GM21825 (cell line): Measurements from ENCODE around the gene MEST.
"Not testable (repeated sequence)": the region's sequence is repeated elsewhere in the genome, so short reads cannot be mapped to it uniquely, and the experiment has no call there.

ENCODE experiments used
- ATAC-seq: cut with Tn5 transposase; IDR thresholded peaks from one replicate; pipeline ENCODE4 v1.9.1; 2021; ENCODE audit warnings: mild to moderate bottlenecking, moderate library complexity; ENCODE audit not compliant: unreplicated experiment

Gene MEST, protein sequence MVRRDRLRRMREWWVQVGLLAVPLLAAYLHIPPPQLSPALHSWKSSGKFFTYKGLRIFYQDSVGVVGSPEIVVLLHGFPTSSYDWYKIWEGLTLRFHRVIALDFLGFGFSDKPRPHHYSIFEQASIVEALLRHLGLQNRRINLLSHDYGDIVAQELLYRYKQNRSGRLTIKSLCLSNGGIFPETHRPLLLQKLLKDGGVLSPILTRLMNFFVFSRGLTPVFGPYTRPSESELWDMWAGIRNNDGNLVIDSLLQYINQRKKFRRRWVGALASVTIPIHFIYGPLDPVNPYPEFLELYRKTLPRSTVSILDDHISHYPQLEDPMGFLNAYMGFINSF

DNA sequence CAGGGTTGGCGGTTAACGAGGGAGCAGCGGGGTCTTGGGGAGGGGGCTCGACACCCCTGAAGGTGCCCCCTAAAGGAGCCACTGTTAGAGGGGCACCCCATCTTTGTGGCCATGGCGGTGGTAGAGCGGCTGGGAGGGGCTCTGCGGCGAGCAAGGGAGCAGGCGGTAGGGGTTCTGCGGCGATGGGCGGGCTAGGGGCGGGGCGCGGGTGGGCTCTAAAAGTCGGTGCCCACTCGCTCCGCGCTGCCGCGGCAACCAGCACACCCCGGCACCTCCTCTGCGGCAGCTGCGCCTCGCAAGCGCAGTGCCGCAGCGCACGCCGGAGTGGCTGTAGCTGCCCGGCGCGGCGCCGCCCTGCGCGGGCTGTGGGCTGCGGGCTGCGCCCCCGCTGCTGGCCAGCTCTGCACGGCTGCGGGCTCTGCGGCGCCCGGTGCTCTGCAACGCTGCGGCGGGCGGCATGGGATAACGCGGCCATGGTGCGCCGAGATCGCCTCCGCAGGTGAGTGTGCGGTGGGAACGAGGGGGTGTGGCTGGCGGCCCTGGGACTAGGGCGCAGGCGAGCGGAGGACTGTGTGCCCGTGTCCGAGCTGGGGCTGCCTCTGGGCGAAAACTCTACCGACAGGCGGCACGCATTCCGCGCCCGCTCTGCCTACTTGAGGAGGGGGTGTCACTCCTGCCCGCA, at the start of gene MEST:
Gene MEST (plus strand): TSS at position 245 of the 682 bp plus-strand sequence. CDS start 229 bp downstream, at position 474.
- ATAC-seq = no peak

DNA sequence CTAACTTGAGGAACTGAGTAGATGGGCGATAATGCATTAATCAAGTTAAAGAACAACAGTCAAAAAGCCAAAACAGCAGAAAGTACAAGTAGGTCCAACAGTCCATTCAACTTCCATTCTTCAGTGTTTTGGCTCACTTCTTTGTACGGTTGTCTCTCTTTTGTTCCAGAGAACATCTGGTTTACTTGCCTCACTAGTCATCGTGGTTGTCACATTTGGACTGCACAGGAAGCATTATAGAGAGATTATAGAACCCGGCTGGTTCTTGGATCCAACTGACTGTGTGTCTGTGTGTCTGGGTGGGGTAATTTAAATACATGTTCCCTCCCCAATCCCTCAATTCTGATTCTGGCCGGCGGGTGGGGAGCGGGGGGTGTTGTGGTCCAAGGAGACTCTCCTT, 49.3 kb upstream of the MEST start:
- ATAC-seq = no peak

DNA sequence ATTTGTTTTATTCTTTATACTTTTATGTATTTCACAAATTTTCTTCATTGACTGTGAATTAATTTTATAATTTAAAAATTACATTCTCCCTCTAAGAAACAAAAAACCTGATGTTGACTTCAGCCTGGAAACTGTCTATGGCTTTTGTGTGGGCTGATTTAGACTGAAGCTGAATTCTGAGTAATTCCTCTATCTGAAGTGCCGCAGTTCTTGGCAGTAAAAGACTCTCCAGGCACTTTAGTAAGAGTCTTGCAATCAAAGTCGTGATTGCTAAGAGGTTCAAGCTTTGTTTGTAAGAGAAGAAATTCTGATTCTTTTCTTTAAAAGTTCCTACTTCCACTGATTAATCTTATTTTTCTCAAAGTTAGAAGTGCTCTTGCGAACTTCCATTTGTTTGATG, 47.7 kb upstream of the MEST start:
- ATAC-seq = no peak

DNA sequence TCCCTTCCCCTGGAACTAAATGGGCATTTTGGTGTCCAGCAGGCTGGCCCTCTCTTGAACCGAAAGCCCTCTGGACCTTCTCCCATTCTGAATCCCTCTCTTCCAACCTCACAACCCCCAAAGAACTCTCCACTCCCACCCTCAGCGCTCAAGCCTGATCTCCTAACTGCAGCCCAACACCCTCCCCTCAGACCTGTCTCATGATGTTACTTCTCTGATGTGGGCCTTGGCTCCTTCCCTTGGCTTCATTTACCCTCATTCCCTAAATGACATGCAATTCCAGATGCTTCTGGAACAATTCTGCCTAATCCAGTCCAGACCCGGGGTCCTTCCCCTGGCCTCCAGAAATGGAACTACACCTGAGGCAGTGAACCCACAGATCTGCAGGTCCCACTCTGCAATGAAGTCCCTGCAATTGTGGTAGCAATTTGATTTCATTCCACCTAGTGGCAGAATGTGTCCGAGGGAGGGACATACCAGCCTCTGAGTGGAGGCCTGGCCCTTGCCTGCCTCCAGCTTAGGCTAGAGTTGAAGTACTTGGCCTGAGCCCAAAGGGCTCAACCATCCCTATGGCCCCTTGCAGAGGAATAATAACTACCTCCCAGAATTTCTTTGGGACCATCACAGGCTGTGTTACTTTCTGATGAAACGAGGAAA, 47.0 kb upstream of the MEST start:
- ATAC-seq = no peak

DNA sequence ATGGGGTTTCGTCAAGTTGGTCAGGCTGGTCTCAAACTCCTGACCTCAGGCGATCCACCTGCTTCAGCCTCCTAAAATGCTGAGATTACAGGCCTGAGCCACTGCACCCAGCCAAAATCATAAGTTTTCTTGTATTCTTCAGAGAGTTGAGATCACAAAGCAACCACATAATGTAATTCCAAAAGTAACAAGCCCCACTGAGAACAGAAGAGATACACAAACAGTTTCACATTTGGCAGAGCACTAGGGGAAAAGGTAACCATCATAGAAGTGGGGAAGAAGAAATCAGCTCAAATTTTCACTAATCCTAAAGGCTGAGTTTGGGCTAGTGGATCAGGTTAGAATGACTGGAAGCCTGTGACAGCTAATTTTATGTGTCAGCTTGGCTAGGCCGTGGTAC, 45.6 kb upstream of the MEST start:
- ATAC-seq = no peak

DNA sequence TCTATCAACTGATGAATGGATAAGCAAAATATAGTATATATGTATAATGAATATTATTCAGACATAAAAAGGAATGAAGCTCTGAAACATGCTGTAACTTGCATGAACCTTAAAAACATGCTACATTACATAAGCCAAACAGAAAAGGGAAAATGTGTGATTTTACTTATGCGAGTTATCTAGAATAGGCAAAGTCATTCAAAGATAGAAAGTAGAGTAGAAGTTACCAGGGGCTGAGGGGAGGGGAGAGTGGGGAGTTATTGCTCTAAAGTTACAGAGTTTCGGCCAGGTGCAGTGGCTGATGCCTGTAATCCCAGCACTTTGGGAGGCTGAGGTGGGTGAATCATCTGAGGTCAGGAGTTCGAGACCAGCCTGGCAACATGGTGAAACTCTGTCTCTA, 40.5 kb upstream of the MEST start:
- not testable (repeated sequence) for ATAC-seq

DNA sequence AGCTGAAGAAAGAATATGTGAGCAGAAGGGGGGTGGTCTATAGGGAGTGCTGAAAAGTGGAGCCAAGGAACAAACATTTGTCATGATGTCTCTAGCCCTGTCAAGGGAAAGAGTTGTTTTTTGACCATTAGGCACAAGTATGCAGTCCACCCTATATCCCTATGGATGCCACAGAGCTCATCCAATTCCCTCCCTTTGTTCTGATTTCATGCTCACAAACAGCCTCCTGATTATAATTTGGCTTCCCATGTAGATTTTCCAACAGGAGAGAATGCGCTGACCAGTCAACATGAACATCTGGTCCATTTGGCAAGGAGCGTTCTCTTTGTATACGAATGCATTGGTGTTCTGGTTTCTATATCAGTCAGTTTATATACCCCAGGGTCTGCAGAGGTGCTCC, 38.9 kb upstream of the MEST start:
- no peak for ATAC-seq

DNA sequence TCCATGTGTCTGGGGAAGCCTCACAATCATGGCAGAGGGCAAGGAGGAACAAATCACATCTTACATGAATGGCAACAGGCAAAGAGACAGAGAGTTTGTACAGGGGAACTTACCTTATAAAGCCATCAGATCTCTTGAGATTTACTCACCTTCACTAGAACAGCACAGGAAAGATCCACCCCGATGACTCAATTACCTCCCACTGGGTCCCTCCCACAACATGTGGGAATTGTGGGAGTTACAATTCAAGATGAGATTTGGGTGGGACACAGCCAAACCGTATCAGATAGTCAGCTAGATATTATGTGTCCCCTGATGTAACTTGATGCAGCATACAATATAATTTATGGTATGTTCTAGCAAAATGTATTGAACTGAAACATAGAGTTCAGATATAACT, 36.9 kb upstream of the MEST start:
- ATAC-seq = no peak

DNA sequence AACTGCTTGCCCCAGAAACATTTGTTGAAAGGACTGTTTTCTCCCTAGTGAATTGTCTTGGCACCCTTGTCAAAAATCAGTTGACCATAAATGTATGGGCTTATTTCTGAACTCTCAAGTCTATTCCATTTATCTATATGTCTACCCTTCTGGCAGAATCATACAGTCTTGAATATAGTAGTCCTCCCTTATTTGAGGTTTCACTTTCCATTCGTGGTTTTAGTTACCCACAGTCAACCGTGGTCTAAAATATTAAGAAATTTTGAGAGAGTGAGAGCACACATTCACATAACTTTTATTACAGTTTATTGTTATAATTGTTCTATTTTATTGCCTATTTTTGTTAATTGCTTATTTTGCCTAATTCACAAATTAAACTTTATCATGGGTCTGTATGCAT, 33.6 kb upstream of the MEST start:
- no peak for ATAC-seq

DNA sequence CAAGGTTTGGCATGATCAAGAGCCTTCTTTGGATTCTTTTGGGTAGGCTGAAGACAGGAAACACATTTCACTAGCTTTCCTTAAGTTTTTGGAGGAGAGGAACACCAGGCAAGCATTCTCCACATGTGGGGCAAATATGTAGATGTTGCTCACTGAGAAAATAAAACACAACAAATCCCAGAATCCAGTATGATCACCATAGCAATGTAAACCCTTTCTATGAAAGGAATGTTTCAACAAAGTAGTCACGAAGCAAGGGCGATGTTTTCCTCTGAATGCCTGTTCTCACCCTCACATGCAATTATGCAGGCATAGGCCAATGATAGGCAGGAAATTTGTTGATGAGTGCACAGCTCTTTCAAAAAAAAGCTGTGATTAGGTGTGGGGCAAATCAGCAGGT, 30.6 kb upstream of the MEST start:
- no peak for ATAC-seq

DNA sequence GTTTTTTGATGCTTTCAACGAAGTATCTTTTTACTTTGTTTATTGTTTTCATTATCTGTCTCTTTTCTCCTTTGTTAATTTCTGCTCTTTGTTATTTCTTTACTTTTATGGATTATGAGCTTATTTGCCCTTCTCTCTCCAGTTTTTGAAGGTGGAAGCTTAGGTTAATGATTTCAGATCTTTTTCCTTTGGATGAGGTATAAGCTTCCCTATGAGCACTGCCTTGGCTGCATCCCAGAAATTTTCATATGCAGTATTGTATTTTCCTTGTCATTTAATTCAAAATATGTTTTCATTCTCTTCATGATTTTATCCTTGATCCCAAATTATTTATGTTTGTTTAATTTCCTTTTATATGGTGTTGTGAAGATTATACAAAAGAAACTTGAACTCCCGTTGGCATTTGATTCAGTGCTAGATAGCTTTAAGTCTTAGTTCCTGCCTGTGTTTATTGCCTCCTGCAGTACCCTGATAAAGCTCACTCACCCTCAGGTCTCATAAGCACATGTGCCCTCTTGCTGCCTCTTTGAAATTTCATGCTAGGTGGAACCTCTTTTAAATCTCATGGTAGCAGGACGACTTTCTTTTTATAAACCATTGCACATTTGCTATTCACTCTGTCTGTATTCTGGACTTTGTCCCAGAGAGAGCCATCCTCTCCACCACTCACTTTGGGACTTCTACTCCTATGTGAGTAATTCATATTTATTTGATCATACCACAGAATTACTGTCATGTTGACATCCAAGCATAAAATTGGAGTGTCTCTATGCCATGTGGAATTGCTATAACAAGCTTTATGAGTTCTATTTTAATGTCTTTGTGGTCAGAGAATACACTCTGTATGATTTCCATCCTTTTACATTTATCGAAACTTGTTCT, 28.1 kb upstream of the MEST start:
- no peak for ATAC-seq

DNA sequence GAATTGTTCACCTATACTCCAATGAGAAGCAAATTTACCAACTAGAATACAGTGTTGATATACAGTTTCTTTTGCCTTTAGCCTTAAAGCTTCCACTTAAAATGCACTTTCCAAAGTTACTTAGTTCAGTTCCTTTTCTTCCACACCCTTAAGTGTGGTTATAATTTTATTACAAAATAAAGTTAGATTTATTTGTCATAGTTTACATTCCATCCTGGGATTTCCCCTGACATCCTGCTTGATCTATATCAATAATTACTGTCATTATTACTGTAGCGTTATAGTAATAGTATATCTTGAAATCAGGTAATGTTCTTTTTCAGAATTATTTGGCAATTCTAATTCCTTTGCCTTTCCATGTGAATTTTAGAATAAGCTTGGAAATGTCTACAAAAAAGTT, 23.3 kb upstream of the MEST start:
- no peak for ATAC-seq

DNA sequence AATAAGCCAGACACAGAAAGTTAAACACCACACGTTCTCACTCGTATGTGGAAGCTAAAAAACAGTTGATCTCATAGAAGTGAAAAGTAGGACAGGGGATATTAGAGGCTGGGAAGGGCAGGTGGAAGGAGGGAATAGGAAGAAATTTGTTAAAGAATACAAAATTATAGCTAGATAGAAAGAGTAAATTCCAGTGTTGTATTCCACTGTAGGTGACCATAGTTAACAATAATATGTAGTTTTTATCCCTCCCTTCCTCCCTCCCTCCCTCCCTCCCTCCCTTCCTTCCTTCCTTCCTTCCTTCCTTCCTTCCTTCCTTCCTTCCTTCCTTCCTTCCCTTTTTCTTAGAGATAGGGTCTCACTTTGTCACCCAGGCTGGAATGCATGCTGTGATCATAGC, 19.9 kb upstream of the MEST start:
- no peak for ATAC-seq

DNA sequence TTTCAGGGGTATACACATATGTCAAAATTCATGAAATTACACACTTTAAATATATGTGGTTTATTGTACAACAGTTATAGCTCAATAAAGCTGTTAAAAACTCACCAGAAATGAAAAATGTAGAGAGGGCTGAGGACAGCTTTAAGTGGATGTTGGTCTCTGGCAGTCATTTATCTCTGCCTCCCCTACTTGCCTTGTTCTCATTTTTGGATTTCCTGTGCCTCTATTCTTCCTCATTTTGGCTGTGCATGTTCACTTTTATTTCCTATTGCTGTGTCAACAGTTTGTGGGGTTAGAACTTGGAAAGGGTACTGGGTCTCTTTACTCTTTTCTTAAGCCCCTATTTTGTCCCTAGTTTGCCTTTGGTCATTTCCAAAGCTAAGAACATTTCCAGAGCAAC, 18.6 kb upstream of the MEST start:
- no peak for ATAC-seq

DNA sequence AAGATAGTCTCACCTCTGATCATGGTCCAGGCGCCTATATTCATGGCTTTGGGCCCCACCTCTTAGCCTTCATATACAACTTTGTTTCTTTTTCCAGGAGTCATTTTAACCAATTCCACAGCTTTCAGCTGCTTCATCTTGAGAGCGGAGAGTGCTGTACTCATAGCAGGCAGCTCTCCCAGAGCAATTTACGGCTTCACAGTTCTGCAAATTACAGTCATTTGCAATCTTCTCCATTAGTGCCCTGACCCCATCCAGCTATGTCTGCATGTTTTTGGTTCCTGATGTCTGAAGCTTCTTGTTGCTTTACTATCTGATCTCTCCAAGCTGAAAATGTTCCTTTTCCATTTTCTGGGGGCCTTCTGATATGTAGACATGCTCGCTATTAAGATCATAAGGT, 18.0 kb upstream of the MEST start:
- ATAC-seq = no peak

DNA sequence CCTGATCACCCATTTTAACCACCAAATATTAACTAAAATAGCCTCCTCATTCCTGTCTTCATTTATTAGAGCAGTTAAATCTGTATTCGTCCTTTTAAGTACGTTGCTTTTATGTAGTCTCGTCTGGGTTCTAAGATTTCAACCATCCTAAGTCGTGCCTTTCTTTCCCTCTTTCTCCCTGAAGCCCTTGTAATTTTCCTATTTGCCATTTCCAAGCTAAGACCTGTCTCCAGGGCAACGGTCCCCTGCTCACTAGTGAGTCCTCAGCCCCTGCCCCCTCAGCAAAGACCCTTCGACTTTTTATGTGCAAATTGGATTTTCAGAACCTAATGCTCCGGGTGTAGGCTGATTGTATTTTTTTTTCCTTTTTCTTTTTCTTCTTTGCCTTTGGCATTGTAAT, 16.1 kb upstream of the MEST start:
- ATAC-seq = no peak

DNA sequence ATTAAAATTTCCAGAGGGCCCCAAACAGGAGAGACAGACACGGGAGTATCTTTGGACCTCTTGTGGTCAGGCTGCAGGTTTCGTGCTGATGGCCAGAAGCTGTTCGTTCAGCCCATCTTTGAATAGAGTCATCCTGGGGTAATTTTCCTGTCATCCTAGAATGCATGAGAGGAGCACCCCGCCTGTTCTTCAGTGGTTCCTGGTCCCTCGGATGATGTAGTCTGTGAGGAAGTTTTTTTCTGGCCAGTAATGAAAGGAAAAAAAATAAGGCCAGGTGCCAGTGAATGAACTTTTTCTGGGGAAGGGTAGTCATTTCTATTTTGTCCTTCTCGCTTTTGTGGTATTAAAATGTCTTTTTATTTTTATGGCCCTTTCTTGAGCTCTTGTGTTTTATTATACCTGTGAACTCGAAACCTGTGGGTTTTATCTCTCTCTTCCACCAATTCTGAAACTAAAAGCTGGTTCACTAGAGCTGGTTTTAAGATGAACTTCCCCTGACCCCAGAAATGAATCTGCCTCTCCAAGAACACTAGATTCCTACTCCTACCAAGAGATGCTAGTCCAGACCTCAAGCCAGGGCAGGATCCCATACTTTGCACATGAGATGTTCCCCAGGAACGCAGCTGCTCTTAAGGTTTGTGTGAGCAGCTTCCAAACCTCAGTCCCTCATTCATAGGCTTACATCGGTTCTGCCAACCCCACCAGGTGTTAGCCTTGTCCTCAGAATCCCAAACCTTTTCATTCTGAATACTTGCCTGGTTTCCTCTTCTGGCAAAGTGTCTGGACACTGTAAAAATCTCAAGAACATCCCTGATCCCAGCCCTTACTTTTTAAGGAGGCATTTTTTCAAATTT, 15.4 kb upstream of the MEST start:
- peak; percentile 92 for ATAC-seq

DNA sequence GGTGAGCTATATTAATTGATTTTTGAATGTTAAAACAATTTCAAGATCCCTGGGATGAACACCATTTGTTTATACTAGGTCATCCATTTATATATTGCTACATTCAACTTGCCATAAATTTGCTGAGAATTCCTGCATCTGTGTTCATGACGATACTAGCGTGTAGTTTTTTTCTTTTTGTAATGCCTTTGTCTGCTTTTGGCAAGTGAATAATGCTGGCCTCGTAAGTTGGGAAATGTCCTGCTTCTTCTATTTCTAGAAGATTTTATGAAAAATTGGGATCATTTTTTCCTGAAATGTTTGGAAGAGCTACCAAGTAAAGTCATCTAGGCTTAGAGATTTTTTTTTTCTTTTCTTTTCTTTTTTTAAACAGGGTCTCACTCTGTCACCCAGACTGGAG, 12.9 kb upstream of the MEST start:
- no peak for ATAC-seq

DNA sequence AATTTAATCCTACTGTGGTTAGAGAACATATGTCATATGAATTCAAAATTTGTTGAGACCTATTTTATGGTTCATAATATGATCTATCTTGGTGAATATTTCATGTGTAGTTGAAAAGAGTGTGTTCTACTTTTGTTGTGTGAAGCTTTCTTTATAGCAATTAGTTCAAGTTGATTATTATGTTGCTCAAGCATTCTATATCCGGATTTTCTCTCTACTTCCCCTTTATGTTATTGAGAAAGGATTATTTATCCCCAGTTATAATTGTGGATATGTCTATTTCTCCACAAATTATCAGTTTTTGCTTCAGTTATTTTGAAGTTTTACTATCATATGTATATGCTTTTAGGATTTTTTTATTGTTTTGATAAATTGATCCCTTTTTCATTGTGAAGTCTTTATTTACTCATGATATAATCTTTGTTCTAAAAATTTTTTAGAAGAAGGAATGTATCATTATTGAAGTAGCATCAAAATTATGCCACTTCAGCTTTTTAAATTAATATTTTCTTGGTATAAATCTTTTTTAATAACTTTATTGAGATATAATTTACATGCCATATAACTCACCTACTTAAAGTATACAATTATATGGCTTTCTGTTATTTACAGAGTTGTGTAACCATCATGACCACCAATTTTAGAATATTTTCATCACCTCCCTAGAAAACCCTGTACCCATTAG, 12.0 kb upstream of the MEST start:
- ATAC-seq = no peak

DNA sequence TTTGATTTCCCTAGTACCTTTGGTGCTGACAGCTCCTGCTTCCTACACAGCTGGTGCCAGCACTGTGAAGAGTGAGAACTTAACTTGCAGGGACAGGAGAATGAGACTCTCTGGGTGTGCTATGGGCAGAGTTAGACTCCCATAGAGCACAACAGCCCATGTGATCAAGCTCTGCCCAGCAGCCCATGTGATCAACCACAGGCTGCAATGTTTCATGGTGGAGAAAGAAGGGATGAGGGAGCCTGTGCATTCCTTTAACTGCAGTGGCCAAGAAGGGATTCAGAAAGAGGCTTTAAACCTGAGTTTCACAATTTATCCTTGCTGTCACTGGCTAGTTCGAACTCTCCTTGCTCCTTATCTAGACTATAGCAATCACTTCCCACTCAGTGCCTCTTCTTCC, 10.0 kb upstream of the MEST start:
- no peak for ATAC-seq
